ENCODE results near the gene CDKN2D.

The CDKN2D gene

DNA sequence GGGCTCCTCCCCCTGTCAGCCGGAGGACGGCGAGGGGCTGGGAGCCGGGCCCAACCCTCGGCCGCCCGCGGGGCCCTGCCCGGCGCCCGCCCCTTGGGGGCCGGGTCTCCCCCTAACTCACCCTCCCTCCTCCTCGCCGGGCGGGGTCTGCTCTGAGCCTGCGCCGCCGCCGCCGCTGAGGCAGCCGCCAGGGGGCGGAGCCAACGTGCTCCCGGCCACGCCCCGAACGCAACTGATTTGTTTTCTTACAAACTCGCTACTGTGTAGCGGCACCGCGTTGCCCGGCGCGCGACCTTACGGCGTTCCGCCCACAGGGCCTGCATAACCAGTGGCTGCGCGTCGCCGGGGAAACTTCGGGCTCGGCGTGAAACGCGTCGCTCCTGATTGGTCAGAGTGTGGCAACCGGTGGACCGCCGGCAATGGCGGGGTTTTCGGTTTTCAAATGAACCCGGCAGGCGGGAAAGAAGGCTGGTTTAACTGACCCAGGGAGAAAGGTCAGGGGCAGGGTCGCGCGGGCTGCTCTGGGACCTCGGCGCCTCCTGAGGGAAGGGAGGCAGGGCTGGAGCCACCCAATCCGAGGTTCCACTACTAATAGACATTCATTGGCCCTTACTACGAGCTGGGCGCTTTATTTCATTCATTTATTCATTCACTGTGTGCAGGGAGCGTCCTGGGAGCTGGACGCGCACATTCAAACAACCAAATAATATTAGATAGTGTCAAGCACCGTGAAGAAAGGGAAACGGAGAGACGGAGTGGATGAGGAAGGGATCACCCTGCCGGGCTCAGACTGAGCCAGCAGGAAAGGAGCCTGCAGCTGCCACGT lies at the start of gene CDKN2D:
CDKN2D (minus strand) TSS at position 154 of the 826 bp plus-strand sequence. CDS start 326 bp downstream, outside the sequence.
- peak; percentile 100 for DNase-seq (ENCODE audit: low spot score)

DNA sequence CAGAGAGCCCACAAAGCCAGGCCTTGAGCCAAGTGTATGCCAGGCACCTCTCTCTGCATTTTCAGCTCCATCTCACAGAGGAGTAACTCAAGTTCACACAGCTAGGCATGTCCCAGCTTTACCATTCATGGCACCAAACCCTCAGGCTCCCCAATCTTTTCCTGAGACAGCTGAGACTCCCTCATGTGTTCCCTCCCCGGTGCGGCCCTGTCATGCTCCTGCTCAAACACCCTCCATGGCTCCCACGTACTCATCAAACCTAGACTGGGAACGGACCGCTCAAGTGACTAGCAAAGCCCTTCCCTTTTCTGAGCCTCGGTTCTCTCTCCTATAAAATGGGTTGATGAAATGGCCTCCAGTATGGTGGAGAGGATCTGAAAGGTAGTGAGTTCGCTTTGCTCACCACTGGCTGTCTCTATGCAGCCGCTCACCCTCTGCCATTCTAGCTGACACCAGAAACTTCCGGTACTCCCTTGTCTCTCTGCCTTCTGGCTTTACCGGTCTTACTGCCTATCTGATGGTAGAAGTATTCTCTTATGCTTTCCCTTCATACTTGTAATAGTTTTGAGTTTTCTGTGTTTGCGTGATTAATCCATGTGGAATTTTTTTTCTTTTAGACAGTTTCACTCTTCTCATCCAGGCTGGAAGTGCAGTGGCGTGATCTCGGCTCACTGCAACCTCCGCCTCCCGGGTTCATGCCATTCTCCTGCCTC lies 48.8 kb upstream of the CDKN2D start:
- peak; percentile 93 for DNase-seq (ENCODE audit: low spot score)

GRCh38 chr19:10615429-10616023 lies 46.7 kb upstream of the CDKN2D start:
- DNase-seq (ENCODE audit: low spot score), result no peak

GRCh38 chr19:10612499-10613119 lies 43.8 kb upstream of the CDKN2D start:
- no peak for DNase-seq (ENCODE audit: low spot score)

GRCh38 chr19:10611907-10612306 lies 43.1 kb upstream of the CDKN2D start:
- DNase-seq (ENCODE audit: low spot score), result no peak

DNA sequence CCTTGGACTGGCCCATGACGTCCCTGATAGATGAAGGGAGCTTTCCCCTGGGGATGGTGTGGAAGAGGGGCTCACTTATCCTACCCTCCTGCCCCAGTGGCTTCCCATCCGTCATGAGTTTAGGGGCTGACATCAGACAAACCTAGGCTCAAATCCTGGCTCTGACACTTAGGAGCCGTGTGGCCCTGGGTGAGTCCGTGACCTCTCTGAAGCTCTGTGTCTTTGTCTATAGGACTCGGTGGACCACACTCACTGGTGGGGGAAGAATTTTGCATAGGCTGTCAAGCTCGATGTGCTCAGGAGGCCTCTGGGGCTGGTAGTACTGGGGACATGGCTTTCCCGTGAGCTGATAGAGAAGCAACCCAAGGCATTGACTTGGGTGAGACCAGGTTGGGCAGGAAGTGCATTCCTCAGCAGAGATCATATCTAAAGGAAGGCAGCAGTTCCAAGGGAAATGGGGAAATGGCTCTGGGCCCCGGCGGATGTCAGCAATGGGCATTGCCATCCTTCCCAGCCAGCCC lies 35.7 kb upstream of the CDKN2D start:
- DNase-seq (ENCODE audit: low spot score), result no peak

- DNase-seq (ENCODE audit: low spot score), result no peak
Measured at GRCh38 chr19:10603873-10604459, 35.2 kb upstream of the CDKN2D start.

GRCh38 chr19:10603084-10603872 lies 34.5 kb upstream of the CDKN2D start:
- DNase-seq (ENCODE audit: low spot score), result no peak

GRCh38 chr19:10602330-10603083 lies 33.7 kb upstream of the CDKN2D start:
- peak; percentile 71 for DNase-seq (ENCODE audit: low spot score)

- no peak for DNase-seq (ENCODE audit: low spot score)
Measured at GRCh38 chr19:10601999-10602329, 33.2 kb upstream of the CDKN2D start.

- DNase-seq (ENCODE audit: low spot score), result no peak
Measured at GRCh38 chr19:10600149-10600548, 31.4 kb upstream of the CDKN2D start.

GRCh38 chr19:10593820-10594637 lies 25.2 kb upstream of the CDKN2D start:
- no peak for DNase-seq (ENCODE audit: low spot score)

DNA sequence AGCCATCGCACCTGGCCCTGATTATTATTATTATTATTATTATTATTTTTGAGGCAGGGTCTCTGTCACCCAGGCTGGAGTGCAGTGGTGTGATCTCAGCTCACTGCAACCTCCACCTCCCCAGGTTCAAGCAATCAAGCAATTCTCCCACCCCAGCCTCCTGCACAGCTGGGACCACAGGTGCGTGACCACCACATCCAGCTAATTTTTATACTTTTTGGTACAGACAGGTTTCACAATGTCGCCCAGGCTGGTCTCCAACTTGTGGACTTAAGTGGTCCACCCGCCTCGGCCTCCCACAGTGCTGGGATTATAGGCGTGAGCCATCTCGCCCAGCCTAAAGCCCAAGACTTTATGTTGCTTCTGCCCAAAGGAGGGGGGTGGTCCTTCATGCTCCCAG lies 24.4 kb upstream of the CDKN2D start:
- DNase-seq (ENCODE audit: low spot score), result no peak

DNA sequence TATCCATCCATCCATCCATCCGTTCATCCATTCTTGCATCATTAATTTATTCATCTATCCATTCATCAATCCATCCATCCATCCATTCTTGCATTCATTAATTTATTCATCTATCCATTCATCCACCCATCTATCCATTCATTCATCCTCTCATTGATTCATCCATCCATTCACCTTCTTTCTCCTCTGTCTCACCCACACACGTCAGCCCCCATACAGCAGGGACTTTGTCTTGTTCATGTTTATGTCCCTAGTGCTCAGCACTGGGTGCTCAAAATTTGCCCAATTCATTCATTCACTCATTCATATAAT lies 19.0 kb upstream of the CDKN2D start:
- no peak for DNase-seq (ENCODE audit: low spot score)

DNA sequence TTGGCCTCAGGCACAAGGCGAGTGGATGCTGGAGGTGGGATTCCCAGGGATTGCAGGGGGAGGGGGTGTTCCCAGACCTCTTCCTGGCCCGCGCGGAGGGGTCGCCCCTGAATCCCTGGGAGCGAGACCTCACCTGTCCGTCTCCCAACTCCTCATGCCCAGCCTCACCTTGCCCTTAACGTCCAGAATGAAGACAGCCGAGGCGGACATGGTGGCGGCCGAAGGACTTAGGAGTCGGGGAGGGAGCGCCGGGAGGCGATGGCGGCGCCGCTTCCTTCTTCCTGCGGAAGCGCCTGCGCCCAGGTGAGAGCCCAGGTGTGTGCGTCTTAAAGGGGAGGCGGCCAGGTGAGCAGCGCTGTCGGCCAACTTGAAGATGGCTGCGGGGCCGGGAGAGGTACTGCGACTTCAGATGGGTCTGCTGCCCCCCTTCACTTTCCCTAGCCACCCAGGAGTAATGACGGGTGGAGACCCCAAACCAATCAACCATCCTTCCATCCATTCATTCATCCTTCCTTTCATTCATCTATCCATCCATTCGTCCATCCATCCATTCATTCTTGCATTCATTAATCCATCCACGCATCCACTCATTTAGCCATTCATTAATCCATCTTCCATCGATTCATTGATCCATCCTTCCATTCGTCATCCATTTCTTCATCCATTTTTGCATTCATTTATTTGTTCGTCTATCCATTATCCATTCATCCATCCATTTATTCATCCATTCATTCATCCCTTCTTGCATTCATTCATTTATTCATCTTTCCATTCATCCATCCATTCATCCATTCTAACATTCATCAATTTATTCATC lies 18.5 kb upstream of the CDKN2D start, which contains the start of gene AP1M2:
AP1M2 (minus strand) TSS at position 291 of the 817 bp plus-strand sequence; CDS start at position 210, 81 bp downstream.
- DNase-seq (ENCODE audit: low spot score), result peak; percentile 55

- DNase-seq (ENCODE audit: low spot score), result no peak
Measured at GRCh38 chr19:10586396-10586795, 17.6 kb upstream of the CDKN2D start.

- DNase-seq (ENCODE audit: low spot score), result no peak
Measured at GRCh38 chr19:10583036-10583776, 14.4 kb upstream of the CDKN2D start.

DNA sequence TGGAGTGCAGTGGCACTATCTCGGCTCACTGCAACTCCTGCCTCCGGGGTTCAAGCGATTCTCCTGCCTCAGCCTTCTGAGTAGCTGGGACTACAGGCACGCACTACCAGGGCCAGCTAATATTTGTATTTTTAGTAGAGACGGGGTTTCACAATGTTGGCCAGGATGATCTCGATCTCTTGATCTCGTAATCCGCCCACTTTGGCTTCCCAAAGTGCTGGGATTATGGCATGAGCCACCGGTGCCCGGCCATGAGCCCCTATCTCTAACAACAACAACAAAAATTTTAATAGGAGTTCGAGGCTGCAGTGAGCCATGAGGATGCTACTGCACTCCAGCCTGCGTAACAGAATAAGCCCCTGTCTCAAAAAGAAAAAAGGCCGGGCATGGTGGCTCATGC lies 13.3 kb upstream of the CDKN2D start:
- no peak for DNase-seq (ENCODE audit: low spot score)

All from kidney tubule cell (primary cell).